ENCODE data around the gene MMP13.
"Not testable (repeated sequence)": the region's sequence is repeated elsewhere in the genome, so short reads cannot be mapped to it uniquely, and the experiment has no call there.

MMP13 gene
- 0 reads per million in 4 donors for total RNA-seq

DNA sequence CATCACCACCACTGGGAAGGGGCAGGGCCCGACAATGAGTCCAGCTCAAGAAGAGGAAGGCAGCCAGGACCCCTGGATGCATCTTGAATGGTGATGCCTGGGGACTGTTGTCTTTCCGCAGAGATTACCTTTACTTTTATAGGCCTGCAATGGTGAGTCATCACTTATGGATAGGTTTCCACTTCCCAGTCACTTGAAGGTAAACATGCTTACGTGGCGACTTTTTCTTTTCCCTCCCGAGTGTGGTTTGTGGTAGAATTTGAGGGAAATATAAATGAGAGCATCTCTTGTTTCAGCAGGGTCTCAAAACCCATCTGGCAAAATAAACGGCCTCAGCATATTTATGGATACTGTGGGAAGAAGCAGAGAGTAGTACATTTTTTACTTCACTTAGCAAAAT lies at the start of gene MMP13:
MMP13 (minus strand) TSS at position 109 of the 400 bp plus-strand sequence; CDS start at position 82, 27 bp downstream.
- no peak for DNase-seq

DNA sequence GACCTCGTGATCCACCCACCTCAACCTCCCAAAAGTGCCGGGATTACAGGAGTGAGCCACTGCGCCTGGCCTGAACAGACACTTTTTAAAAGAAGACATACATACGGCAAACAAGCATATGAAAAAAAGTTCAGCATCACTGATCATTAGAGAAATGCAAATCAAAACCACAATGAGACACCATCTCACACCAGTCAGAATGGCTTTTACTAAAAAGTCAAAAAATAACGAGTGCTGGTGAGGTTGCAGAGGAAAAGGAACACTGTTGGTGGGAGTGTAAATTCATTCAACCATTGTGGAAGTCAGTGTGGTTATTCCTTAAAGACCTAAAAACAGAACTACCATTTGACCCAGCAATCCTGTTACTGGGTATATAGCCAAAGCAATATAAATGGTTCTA lies 48.7 kb upstream of the MMP13 start:
- not testable (repeated sequence) for DNase-seq

DNA sequence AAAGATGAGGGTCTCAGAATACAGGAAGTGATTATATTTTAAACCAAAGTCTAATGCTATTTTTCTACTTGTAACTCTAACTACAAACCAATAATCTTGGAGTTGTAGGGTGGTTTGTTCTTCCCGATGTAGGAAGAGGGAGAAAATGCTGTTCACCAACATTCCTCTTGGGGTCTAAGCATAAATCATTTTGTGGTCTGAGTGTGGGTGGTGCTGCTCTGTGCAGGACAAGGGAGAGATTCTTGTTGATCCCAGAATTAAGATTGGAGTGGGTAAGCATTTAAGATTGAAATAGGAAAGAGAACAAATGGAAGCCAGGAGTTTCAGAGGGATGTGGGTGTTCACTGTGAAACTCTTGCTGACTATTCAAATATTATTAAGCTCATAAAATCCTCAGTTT lies 38.6 kb upstream of the MMP13 start:
- no peak for DNase-seq

DNA sequence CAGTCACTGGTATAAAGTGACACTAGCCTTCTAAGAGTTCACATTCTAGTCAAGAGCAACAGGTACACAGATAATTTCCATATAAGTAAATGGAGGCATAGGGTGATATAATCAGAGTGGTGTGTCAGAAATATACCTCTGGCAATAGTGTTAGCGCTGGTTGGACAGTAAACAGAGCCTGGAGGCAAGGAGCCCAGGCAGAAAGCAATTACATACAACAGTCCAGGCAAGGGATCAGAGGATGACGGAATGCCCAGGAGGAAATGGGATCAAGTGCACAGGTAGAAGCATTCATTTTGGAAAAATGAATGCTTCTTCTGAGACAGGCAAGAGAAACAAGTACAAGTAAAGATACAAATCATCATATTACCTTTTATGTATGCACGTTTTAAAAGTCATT lies 36.2 kb upstream of the MMP13 start:
- DNase-seq = no peak

DNA sequence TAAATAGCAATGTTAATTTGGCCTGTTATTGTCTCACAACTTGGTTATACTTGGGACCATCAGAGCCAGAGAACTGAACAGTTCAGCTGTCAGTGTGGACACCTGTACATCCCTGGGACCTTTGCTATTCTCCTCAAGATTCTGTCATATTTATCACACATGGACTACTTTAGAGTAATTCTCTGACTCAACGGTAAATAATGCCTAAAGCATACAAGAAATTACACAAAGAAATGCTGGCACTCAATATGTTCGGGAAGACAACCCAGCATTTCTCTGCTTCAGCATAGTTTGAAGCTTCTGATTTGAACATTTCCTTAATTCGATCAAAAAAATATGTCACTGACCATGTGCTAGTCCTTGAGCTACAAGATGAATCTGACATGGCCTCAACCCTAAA lies 34.6 kb upstream of the MMP13 start:
- no peak for DNase-seq

DNA sequence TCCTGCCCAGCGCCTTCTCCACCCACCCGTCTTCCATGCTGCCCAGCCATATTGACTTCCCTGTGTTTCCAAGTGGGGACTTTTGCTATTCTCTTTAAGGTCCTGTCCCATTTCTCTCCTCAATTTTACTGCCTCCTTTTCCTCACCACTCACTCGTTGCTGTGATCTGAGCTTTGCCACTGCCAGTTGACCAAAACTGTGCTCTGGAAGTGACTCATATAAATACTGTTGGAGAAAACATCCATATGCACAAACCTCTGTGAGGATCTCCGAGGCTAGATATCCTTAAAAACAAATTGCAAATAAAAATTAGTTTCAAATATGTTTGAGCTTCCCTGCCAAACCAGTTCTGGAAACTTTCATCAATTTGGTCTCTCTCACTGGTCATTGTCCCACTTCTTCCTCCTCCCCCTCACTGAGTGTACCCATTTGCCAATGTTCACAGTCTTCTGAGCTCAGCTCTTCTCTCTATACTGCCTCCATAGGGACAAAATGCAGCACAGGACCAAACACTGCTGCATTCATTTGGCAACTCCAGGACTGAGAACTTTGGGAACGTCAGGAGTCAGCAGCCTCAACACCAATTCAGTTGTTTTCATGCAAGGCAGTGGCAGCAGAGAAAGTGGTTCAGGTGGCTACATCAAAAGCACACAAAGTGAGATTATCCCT lies 34.0 kb upstream of the MMP13 start:
- no peak for DNase-seq

DNA sequence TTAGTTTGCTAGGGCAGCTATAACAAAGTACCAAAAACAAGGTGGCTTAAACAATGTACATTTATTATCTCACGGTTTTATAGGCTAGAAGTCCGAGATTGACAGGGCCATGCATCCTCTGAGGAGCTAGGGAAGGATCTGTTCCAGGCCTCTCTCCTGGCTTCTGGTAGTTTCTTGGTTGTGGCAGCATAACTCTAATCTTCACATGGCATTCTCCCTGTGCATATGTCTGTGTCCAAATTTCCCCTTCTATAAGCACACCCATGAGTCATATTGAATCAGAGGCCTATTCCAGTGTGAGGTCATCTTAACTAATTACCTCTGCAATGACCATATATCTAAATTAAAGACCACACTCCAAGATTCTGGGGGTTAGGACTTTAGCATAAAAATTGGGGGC lies 31.3 kb upstream of the MMP13 start:
- no peak for DNase-seq

DNA sequence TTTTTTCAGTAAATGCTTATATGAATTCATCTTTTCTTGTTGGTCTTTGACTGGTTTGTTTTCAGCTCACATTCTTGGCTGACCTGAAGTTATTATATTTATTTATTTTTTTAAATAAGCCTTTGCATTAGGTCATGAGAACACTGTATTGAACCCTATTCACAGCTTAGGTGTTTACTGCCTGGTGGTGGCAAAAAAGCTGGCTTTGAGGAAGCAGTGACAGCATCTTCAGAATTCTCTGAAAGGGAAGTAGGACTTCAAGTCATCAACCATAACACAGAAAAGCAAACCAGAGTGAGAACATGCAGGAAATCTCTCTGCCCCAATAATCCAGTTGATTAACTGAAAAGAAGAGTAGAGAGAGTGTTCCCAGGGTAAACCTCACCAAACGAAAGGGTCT lies 30.3 kb upstream of the MMP13 start:
- no peak for DNase-seq

DNA sequence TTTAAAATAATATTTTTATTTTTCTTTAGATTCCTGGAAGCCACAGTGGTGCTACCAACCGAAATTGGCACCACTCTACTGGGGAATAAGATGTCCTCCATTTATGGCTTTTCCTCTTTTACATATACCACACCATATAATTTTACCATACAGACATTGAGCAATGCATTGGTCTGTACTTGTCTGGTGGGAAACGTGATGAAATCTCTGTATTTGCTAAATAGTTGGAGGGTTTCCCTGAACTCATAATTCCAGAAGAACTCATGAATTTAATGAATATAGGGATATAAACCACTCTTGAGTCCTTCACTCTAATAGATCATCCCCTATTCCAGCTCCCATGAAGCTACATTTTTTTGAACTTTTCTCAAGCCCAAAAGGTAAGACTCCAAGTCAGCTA lies 28.0 kb upstream of the MMP13 start:
- no peak for DNase-seq

DNA sequence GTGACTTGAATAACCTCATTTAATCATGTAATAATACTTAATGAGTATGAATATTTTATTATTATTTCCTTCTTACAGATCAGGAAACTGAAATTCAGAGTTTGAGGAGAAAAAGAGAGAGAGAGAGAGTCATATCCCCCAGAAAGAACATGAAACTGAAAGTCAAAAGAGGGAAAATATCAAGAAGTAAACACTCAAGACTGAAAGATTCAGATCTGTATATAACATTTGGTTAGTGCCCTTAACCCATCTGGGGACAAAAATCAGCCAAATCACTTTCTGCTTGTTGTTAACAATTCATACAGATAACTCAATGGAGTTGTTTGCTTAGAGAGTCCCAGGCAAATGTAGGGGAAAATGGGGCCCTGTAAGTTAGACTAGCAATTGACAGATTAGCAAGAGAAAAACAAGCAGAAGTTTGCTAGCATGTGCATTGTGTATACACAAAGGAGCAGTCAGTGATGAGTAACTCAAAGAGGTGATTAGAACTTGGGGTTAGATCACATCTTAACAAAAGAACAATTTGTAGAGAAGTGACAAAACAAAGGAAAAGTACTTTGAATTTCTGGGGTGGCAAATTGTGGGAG lies 25.9 kb upstream of the MMP13 start:
- peak in 1 of 5 donors; percentile 32 for DNase-seq

DNA sequence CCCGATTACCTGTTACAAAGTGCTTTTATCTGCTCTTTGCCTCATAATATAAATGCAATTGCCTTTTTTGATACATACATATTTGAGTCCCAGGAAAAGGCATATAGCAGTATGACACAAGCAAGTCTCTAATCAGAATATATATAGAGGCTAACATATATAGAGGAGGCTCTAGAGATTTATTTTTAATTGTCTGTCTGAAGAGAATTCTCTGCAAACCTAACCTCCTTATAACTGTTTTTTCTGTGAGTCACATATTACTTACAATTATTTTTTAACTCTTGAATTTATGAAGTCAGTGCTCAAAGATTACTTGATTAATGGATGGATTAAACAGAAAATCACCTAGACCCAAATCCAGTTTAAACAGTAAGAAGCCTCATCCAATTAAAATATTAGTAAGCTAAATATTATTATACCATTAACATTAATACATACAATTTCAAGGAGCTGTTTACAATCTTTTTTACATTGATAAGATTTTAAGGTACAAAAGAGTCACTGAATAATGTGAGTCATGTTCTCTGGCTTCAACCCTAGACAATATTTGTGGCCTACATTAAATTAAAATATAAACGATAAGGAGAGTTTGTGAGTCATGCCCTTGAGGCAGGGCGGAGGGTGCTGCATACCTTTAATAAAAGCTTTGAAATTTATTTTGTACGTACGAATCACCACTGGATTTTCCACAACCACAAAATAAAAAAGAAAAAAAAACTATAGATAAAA lies 19.2 kb upstream of the MMP13 start:
- DNase-seq = no peak

DNA sequence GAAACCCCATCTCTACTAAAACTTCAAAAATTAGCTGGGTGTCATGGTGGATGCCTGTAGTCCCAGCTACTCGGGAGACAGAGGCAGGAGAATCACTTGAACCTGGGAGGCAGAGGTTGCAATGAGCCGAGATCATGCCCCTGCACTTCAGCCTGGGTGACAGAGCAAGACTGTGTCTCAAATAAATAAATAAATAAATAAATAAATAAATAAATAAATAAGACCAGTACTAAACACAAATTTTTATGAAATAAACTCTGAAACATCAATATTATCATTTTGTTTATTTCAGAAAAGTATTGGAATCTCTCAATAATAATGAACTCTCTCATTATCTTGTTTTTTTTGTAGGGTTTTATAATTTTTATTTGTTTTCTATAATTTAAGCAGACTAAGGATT lies 18.2 kb upstream of the MMP13 start:
- DNase-seq = not testable (repeated sequence)

DNA sequence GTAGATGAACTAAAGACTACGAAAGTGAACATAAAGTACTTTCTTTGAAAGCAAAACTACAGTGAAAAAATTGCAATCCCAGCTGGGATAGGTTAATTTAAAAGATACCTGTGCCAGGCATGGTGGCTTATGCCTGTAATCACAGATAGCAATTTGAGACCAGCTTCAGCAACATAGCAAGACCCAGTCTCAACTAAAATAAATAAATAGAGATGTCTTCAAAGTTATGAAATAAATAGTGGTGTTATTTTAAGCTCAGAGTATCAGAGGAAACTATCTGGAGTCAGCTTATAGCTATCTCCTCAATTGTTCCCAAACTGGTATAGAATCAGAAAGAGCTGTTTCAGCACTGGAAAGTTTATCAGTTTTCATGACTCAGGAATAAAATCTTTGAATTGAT lies 17.3 kb upstream of the MMP13 start:
- DNase-seq = no peak

DNA sequence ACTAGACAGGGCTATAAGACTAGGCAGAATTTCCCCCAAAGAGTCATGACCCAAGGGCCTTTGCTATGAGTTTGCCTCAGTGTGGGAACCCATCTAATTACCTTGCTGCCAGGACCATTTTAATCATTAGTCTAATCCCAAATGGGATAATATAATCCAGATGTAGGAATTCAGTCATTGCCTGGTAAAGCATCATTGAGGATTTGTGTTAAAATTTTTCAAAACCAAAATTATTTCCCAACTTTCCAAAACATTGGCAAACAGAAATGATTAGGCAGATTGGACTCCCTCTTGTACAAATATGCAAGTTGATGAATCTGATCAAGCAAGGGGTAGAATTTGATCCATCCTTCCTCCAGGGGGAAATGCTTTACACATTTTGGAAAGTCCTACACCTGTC lies 16.2 kb upstream of the MMP13 start:
- DNase-seq = no peak

DNA sequence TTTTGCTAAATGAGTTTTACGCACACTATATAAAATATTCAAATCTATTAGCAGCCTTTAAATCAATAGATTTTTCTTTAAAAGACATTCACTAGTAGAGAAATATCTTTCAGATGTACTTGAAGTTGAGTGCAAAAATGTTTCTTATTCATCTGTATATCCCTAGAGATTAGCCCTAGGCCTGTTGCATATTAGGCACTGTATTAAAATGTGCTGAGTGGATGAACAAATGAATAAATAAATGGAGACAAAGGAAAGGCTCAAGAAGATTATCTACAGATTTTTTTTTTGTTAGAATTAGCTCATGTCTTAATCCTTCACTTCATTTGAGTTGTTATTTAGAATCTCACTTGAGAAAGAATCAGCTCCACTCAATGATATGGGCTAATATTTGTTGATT lies 12.0 kb upstream of the MMP13 start:
- no peak for DNase-seq

DNA sequence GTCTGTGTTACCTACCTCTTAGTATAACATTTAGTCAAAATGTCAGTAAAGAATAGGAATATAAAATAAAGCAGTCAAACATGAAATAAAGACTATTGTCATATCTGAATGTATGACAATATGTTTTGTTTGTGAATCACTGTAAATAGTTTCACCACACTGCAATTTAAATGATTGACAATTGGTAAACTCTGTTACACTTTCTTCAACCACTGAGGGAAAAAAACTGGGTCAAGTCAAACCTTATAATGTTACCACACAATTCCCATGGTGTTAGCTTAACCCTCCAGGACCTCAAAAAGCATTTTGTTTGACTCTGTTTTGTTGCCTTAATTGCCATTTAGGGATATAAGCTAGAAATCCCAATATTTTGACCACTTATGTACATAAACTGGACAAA lies 10.5 kb upstream of the MMP13 start:
- no peak for DNase-seq

DNA sequence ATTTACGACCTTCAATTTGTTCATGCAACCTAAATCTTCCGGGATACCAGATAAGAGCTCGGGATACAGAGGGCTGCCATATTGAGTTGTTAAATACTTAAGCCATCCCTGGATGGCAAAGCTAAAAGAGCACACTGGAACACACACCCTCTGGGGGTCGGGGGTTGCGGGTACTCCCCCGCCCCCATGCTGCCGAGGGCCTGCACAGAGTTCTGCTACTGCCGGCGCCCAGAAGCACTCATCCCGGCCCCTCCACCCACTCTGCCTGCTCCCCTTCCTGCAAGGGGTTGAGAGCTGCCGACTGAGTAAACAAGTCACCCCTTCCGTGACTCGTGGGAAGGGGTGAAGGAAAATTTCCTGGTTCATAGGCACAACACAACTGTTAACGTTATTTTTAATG lies 9.3 kb upstream of the MMP13 start:
- DNase-seq = no peak

DNA sequence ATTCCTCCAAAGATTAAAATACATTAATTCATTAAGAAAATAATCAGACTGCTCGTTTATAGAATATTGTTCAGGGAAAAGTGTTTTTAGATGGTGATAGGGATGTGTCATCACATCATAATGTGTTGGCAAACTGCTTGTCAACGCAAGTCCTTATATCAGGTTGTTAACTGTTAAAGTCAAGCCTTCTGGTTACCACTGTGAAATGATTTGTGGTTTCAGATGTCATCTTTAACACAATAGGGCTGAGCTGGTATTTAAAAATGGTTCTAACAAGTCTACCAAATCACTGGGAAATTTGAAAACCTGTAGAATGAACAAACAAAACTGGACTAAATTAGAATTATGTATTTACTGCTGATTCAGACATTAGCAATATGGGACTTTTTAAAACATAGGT lies 2.4 kb upstream of the MMP13 start:
- DNase-seq = no peak

DNA sequence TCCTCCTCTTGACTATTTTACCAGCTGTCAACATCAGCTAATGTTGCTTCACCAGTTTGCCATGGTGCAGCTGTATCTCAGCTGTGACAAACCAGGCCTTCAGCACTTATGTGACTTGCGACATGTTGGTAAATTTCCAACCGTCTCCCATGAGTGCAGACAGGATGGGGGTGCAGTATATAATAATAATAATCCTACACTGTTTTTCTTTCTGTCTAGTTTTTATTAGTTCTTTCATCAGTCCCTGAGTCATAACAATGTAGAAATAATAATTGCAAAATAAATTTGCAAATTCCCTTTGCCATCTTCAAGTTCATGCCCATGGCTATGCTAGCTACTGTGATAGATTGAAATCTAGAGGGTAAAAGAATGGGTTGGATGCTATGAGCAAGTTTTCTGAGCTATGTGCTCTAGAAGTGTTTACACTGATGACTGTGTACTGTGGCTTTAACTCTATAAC lies 4.9 kb downstream of the MMP13 start:
- DNase-seq = no peak

DNA sequence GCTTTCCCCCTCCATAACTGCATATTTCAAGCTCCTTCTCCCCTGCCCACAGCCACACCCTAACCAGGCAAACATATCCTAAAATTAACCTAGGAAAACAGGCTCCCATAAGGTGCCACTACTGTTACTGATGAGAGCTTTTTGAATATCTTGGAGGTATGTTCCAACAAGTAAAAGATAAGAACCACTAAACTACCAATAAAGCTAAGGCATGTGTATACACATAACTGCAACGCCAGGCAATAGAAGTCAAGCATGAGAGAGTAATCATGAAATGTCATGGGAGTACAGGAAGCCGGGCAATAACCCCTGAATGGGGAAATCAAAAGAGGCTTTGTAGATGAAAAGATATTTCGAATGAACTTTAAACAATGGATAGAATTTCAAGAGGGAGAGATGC lies 9.3 kb downstream of the MMP13 start:
- no peak for DNase-seq

DNA sequence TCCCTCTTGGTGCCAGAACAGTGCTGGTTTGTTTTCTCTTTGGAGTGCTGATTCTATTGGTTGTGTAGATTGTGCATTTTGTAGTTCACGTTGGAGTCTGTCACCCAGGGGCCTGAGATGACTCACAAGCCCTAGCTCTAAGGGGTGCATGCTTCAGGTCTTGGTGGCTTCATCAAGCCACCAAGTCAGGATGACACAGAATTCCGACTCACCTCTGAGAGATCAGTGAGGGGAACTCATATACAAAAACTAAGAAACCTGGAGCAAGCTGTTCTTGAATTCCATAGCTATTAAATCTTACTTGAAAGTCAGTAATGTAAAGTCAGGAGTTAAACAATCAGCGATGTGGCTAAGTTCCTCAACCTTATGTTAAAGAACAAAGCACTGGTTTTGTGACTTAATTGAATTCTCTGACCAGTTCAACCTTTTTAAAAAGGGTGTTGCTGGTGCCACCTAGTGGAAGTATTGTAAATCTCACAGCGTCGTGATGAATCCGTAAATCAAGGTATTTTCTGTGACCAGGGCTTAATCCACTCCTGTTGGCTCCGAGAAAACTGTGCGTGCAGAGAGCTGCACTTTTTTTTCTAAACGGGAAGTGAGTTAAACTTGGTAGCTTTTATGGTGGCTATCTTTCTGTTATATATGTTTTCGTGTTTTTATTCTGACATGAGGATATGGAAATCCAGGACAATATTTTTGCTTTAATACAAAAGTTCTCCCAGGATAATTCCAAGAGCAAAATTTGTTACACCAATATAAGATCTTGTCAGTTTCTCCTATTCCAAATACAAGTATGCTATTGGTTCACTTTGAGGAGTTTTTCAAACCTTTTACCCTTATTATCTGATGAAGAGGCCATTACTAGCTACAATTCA lies 14.6 kb downstream of the MMP13 start:
- DNase-seq = peak in 2 of 5 donors; percentile 10 to 72

DNA sequence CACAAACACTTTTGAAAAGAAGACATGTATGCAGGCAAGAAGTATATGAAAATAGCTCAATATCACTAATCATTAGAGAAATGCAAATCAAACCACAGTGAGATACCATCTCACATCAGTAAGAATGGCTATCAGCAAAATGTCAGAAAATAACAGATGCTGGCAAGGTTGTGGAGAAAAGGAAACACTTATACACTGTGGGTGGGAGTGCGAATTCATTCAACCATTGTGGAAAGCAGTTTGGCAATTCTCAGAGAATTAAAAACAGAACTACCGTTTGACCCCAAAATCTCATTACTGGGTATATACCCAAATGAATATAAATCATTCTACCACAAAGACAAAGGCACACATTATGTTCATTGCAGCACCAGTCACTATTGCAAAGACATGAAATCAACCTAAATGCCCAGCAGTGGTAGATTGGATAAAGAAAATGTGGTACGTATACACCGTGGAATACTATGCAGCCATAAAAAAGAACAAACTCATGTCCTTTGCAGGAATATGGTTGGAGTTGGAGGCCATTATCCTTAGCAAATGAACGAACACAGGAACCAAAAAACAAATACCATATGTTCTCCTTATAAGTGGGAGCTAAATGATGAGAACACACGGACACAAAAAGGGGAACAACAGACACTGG lies 18.5 kb downstream of the MMP13 start:
- no peak for DNase-seq

DNA sequence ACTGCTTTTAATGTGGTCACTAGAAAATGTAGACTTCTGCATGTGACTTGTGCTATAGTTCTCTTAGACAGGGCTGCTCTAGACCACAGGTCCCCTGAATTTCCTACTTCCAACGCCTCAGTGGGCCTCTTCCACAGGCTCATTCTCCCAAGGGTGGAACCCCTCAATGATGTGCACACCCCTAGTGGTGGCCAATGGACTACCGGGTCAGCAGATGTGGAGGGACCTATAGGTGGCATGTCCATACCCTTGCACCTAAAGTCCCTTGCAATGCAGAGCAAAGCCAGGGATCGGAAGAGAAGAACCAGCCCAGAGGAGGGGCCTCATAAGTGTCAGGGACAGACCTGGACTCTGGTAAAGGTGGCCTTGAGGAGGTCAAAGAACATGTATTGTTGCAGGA lies 20.0 kb downstream of the MMP13 start:
- DNase-seq = no peak
